HG03064 (cell line): ENCODE results near the gene TMEM271.
"Not testable (repeated sequence)": the region's sequence is repeated elsewhere in the genome, so short reads cannot be mapped to it uniquely, and the experiment has no call there.

ENCODE experiments used
- ATAC-seq: cut with Tn5 transposase; IDR thresholded peaks from one replicate; pipeline ENCODE4 v1.9.1; 2021; ENCODE audit warnings: low read depth; ENCODE audit not compliant: unreplicated experiment

Gene TMEM271

GRCh38 chr4:610411-611261 lies 34.5 kb upstream of the TMEM271 start:
- ATAC-seq = no peak

- no peak for ATAC-seq
Measured at GRCh38 chr4:609400-610050, 33.4 kb upstream of the TMEM271 start.

GRCh38 chr4:608236-608635 lies 32.1 kb upstream of the TMEM271 start:
- ATAC-seq = no peak

- no peak for ATAC-seq
Measured at GRCh38 chr4:605702-606425, 29.8 kb upstream of the TMEM271 start.

- no peak for ATAC-seq
Measured at GRCh38 chr4:604131-604530, 28.0 kb upstream of the TMEM271 start.

GRCh38 chr4:602559-602942 lies 26.5 kb upstream of the TMEM271 start:
- no peak for ATAC-seq

- no peak for ATAC-seq
Measured at GRCh38 chr4:601612-602558, 25.8 kb upstream of the TMEM271 start.

GRCh38 chr4:600850-601515 lies 24.9 kb upstream of the TMEM271 start:
- no peak for ATAC-seq

GRCh38 chr4:600166-600565 lies 24.1 kb upstream of the TMEM271 start:
- ATAC-seq = no peak

GRCh38 chr4:598925-599324 lies 22.8 kb upstream of the TMEM271 start:
- ATAC-seq = no peak

- no peak for ATAC-seq
Measured at GRCh38 chr4:592825-593520, 16.9 kb upstream of the TMEM271 start.

GRCh38 chr4:592178-592577 lies 16.1 kb upstream of the TMEM271 start:
- not testable (repeated sequence) for ATAC-seq

GRCh38 chr4:590313-590841 lies 14.3 kb upstream of the TMEM271 start:
- ATAC-seq = no peak

GRCh38 chr4:589219-589963 lies 13.3 kb upstream of the TMEM271 start:
- ATAC-seq = no peak

GRCh38 chr4:588351-588849 lies 12.3 kb upstream of the TMEM271 start:
- no peak for ATAC-seq

- no peak for ATAC-seq
Measured at GRCh38 chr4:587671-588350, 11.7 kb upstream of the TMEM271 start.

- no peak for ATAC-seq
Measured at GRCh38 chr4:583820-584219, 7.7 kb upstream of the TMEM271 start.
